HG03095 (cell line): ENCODE measurements around the gene TOX2.

ENCODE experiments used
- ATAC-seq: cut with Tn5 transposase; IDR thresholded peaks from one replicate; pipeline ENCODE4 v1.9.1; 2021; ENCODE audit warnings: moderate library complexity; ENCODE audit not compliant: unreplicated experiment

The TOX2 gene

GRCh38 chr20:43974695-43975094 lies 60.0 kb downstream of the TOX2 start:
- ATAC-seq = no peak

GRCh38 chr20:43975096-43975768 lies 60.6 kb downstream of the TOX2 start:
- ATAC-seq = no peak

GRCh38 chr20:43976547-43976946 lies 61.9 kb downstream of the TOX2 start:
- ATAC-seq = no peak

DNA sequence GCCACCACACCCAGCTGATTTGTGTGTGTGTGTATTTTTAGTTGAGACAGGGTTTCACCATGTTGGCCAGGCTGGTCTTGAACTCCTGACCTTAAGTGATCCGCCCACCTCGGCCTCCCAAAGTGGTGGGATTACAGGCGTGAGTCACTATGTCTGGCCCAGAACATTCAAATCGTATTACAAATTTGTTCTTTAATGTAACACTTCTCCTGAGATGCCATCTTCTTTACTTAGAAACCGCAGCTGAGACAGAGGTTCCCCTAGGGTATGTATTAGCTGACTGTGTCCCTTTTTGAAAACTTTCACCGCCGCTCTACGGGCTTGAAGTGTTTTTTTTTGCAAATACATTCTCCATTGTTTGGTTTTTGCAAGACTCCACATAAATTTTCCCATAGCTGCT lies 62.6 kb downstream of the TOX2 start:
- ATAC-seq = no peak

DNA sequence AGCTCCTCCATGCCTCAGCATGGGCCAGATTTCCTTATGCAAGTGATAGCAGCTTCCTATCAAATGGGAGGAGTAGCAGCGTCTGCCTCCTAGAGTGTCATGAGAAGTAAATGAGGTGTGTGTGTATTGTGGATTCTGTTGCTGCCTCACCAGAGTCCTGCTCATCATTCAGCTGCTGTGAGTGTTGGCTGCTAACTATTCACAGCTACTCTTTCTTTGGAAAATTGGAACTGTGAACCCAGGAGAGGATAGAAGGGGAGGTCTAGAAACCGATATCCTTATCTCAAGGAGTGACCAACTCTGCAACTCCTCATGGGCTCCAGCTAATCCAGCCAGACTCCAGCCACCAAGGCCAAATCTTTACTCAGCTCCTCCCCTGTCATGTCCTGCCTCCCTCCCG lies 63.3 kb downstream of the TOX2 start:
- ATAC-seq = no peak

DNA sequence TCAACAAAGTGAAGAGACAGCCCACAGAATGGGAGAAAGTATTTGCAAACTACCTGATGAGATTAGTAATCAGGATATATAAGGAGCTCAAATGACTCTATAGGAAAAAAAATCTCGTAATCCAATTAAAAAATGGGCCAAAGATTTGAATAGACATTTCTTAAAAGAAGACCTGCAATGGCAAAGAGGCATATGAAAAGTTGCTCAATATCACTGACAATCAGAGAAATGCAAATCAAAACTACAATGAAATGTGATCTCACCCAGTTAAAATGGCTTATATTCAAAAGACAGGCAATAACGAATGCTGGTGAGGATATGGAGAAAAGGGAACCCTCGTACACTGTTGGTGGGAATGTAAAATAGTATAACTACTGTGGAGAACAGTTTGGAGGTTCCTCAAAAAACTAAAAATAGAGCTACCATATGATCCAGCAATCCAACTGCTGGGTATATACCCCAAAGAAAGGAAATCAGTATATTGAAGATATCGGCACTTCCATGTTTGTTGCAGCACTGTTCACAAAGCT lies 65.0 kb downstream of the TOX2 start:
- no peak for ATAC-seq

DNA sequence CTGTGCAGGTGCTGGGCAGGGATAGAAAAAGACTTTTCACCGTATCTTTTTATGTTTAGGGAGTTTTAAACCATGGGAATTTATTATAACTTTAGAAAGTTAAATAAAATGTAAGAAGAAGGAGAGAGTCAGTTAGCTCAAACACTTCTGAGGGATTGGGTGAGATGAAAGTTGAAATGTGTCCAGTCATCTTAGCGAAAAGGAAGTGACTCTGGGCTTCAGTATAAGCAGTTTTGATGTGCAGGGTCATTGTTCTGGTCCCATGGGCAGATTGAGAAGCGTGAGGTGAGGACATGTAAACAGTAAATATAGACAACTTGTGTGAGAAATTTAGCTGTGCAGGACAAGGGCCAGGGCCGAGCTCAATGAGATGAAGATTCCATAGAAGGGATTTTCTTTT lies 66.9 kb downstream of the TOX2 start:
- no peak for ATAC-seq

DNA sequence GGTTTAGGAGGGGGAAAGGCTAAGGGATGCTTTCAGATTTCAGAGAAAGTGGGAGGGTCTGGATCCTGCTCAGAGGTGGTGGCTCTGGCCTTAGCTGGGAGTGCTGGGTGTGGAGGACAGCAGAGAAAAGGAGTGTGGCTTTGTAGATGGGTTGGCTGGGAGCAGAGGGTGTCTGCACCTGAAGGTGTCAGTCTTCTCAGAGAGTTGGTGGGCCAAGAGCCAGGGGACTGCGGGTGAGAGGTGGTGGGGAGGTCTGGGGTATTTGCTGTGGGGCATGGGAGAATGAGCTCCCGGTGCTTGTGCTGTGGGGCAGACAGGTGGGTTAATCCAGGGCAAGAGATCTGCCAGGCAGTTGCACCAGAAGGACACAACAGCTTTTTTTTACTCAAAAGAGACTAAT lies 67.4 kb downstream of the TOX2 start:
- no peak for ATAC-seq

DNA sequence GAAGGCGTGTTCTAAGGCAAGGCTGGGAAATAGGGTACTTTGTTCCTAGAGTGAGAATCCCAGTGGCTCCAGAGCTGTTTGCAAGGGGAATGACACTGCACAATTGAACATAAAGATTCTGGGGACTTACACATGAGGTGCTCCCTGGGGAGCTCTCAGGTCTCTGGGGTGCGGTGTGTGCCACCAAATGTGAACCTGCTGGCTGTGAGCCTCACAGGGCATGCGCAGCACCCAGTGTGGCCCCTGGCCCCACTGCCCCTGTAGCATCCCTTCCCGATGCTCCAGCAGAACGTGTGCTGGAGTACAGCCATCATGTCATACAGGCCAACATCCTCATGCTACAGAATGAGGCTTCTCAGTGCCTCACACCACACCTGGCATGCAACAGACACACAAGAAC lies 68.2 kb downstream of the TOX2 start:
- no peak for ATAC-seq

DNA sequence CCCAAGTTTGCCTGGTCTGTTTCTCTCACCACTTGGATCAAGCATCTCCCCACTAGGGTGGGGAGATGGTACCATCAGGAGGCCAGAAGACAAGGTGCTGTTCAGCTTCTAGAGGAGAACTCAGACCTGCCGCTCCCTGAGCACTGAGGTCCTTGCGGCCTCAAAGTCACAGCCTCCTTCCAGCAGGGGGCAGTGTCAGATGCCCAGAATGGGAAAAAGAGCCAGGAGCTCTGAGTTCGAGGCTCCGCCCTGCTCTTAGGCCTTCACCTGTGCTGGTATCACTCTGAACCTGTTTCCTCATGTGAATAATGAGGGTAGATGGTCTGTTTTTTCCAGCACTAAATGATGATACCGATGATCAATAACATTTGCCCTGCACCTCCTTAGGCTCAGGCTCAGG lies 68.7 kb downstream of the TOX2 start:
- ATAC-seq = no peak

DNA sequence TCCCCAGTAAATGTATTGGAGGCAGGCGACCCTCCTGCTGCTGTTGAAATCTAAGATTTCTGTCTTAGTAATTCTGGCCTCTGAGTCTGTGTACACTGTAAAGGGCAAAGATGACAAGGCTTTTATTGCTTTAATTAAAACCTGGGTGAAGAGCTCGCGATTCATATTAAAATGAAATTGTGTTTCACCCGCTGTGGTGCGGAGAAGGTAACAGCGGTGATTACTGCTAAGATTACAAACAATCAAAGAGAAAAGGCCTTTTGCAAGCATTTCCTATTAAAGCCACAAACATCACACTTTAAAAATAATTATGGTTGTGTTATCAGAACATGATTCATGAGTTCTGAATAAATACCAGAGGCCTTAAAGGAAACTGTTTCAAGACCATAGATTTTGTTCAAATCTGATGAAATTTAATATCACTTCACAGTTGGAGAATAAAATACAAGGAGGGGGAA lies 69.3 kb downstream of the TOX2 start:
- no peak for ATAC-seq

GRCh38 chr20:43984587-43984986 lies 69.9 kb downstream of the TOX2 start:
- no peak for ATAC-seq

- ATAC-seq = no peak
These were observed 70.5 kb downstream of the TOX2 start for GRCh38 chr20:43985121-43985520.

DNA sequence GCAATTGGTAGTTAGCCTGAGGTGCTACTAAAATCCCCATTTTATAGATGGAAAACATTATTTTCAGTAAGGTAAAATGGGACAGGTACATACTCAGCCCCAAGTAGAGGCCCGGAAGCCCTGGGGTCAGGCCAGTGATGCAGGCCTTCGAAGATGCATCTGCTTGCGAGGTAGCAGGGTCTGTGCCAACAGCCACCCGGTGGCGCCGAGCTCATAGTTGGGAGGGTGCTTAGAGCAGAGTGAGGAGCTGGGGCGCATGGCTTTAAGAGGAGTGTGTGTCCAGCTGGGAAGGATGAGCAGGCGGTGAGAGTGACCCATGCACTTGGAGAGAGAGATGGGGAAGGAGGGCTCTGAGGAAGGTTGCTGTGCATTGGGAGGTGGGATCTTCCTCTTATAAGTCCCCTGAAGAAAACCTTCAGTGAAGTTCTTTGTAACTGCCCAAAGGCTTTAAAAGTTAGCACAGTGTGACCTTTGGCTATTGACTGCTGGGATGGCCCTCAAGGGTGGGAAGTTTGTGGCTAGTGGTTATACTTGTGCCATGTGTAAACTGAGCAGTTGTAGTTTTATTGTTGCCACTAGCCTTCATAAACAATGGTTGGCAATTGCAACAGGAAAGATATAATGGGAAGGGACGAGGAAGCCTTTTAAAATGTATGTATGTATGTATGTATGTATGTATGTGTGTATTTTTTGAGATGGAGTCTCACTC lies 71.1 kb downstream of the TOX2 start:
- ATAC-seq = no peak

DNA sequence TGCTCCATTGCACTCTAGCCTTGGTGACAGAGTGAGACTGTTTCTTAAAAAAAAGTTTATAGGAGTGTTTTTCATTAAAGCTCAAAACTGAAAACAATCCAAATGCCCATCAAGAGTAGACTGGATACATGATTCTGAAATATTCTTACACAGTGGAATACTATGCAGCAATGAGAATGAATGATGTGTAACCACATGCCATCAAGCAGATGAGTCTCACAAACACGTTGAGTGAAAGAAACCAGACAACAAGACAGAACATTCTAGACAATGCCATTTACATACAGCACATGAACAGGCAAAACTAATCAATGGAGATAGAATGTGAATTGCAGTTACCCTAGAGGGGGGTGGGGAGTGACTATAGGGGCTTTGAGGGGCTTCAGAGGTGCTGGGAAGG lies 72.4 kb downstream of the TOX2 start:
- ATAC-seq = no peak

- ATAC-seq = no peak
These were observed 72.9 kb downstream of the TOX2 start for GRCh38 chr20:43987531-43987930.

DNA sequence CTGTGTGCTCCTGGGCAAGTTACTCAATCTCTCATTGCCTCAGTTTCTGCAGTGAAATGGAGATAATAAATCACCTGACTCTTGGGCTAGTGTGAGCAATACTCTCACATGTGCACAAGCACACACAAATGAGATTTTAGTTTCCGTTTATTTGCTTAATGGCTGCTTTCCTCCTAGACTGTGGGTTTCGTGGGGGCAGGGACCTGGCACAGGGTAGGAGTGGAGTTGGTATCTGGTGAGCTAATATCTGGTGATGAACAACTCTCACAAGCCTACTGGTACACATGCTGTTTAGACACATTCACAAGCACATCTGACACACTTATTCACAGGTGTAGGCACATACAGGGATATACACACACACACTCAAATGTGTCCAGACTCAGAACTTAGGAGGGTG lies 73.8 kb downstream of the TOX2 start:
- ATAC-seq = no peak

DNA sequence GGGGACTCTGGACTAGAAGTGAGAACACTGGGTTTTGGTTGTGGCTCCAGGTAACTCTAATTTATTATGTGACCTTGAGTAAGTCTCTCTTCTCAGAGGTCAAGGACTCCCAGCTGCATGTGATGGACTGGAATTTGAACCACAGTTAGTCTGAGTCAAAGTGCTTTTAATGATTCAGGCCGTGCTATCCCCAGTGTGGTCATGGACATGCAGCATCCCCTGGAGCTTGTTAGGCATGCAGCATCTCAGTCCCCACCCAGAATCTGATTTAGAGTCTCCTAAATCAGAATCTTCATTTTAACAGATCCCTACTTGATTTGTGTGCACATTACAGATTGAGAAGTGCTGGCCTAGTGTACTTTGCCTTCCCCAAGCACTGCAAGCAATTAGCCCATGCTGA lies 74.2 kb downstream of the TOX2 start:
- no peak for ATAC-seq

GRCh38 chr20:43991261-43991660 lies 76.6 kb downstream of the TOX2 start:
- no peak for ATAC-seq

DNA sequence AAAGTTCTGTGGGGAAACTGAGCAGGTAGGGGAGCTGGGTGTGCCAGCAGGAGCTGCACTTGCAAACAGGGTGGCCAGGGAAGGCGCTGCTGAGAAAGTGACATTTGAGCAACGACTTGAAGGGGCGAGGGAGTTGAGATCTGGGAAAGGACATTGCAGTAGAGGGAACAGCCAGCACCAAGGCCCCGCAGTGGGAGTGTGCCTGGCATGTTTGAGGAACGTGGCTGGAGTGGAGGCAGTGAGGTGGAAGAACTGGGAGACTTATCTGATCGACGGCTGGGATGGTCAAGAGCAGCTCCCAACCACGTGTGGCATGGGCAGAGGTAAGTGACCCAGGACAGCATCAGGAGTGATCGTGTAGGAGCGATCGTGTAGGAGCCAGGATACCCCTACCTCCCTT lies 77.3 kb downstream of the TOX2 start:
- ATAC-seq = no peak

- ATAC-seq = no peak
These were observed 78.2 kb downstream of the TOX2 start for GRCh38 chr20:43992885-43993284.

DNA sequence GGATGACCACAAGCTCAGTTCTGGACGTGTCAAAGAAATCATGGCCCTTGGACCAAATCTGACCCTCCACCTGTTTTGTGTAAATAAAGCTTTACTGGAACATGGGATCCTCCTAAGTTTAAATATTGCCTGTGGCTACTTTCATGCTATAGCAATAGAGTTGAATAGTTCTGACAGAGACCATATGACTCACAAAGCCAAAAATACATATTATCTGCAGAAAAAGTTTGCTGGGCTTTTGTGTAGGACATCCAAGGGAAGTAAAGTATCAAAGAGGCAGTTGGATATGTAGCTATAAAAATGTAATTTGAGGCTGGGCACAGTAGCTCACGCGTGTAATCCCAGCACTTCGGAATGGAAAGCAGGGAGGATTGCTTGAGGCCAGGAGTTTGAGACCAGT lies 78.9 kb downstream of the TOX2 start:
- ATAC-seq = no peak
